PC-9 (cell line): ENCODE measurements around the gene PLIN5. TPM values are rescaled to one million over a fixed set of nuclear protein-coding genes. Genes with fewer than 3 reads are reported as not detected.
A peak's percentile ranks its signal among the peaks of the same experiment; 100 is the strongest.

Source experiments
- BruUV-seq: library from RNA; stranded (reverse); fragments of 400-500 nt; replicated peaks from 2 replicates; lab custom pipeline; 2021; lab: Mats Ljungman, UMichigan
- CTCF ChIA-PET: fragments of 300-600 bp; sonication (Branson Sonifier 250); formaldehyde crosslinking; loops from one replicate; lab custom pipeline; 2022; ENCODE audit warnings: antibody characterized with exemption; lab: Charles Lee
- POLR2A ChIA-PET: fragments of 300-600 bp; sonication (Branson Sonifier 250); formaldehyde crosslinking; loops from one replicate; lab custom pipeline; 2022; ENCODE audit warnings: antibody characterized with exemption; ENCODE audit not compliant: unreplicated experiment; lab: Charles Lee
- DNase-seq, 2 experiments: peaks; one replicate each; pipeline versions ENCODE4 v3.0.0 to v3.0.0-alpha.2; 2015 to 2022; ENCODE audit warnings: mixed read lengths in 1 of 2
- H2AFZ ChIP-seq: fragments of 200-600 bp; sonication (generic); 2 replicates; pipeline ENCODE4 v1.8.1; 2017; ENCODE audit warnings: antibody characterized with exemption
- H3F3A ChIP-seq: fragments of 200-600 bp; sonication (generic); 2 replicates; pipeline ENCODE4 v1.8.1; 2017; ENCODE audit warnings: antibody characterized with exemption, mild to moderate bottlenecking, low read depth; ENCODE audit not compliant: insufficient read depth
- H3K27ac ChIP-seq: fragments of 200-600 bp; sonication (generic); 2 replicates; pipeline ENCODE4 v1.6.1; 2016; ENCODE audit warnings: mixed run types
- H3K27me3 ChIP-seq: fragments of 200-600 bp; sonication (generic); 2 replicates; pipeline ENCODE4 v1.6.1; 2016; ENCODE audit warnings: low read depth, mixed run types; ENCODE audit not compliant: insufficient read depth
- H3K36me3 ChIP-seq: fragments of 200-600 bp; sonication (generic); 2 replicates; pipeline ENCODE4 v1.6.1; 2016; ENCODE audit warnings: low read depth, mixed run types
- H3K4me1 ChIP-seq: fragments of 200-600 bp; sonication (generic); replicated peaks from 2 replicates; pipeline ENCODE4 v1.6.1; 2016; ENCODE audit warnings: mixed run types; ENCODE audit not compliant: insufficient read depth
- H3K4me2 ChIP-seq: fragments of 200-600 bp; sonication (generic); 2 replicates; pipeline ENCODE4 v1.6.1; 2017; ENCODE audit warnings: mixed run types
- H3K4me3 ChIP-seq: fragments of 200-600 bp; sonication (generic); 2 replicates; pipeline ENCODE4 v1.6.1; 2016; ENCODE audit warnings: mixed run types
- H3K79me2 ChIP-seq: fragments of 200-600 bp; sonication (generic); 2 replicates; pipeline ENCODE4 v1.6.1; 2017; ENCODE audit warnings: low read depth, mixed run types
- H3K9me2 ChIP-seq: fragments of 200-600 bp; sonication (generic); 2 replicates; pipeline ENCODE4 v1.8.1; 2017; ENCODE audit warnings: mild to moderate bottlenecking; ENCODE audit not compliant: insufficient read depth
- H3K9me3 ChIP-seq: fragments of 200-600 bp; sonication (generic); 2 replicates; pipeline ENCODE4 v1.8.1; 2016; ENCODE audit warnings: low read depth; ENCODE audit not compliant: insufficient read depth
- H4K20me1 ChIP-seq: fragments of 200-600 bp; sonication (generic); 2 replicates; pipeline ENCODE4 v1.8.1; 2017; ENCODE audit not compliant: insufficient read depth
- CTCF ChIP-seq: fragments of 200-600 bp; sonication (generic); conservative IDR thresholded peaks from 2 replicates; pipeline ENCODE4 v1.6.1; 2017; ENCODE audit warnings: mixed run types, antibody characterized with exemption, mild to moderate bottlenecking, moderate library complexity
- EZH2 ChIP-seq: fragments of 200-600 bp; sonication (generic); IDR thresholded peaks from 2 replicates; pipeline ENCODE4 v1.8.0; 2017; ENCODE audit warnings: antibody characterized with exemption, low read depth
- intact Hi-C: fragments of 100-400 bp; cut with micrococcal nuclease; formaldehyde crosslinking; loops from one replicate; pipeline ENCODE4 v1.10.0; 2022; ENCODE audit not compliant: unreplicated experiment
- total RNA-seq: library from RNA; stranded (reverse); gene quantifications from 2 replicates; pipeline ENCODE4 v1.2.3, GENCODE V29; 2021

PLIN5 gene
- total RNA-seq, 1 experiment from 2014 or later = 4.4 TPM

- Histone ChIP-seq H4K20me1 (no peaks in the 10 kb centered on the region), H3K27ac (peak within 1 kb of the TSS; percentile 55), H3K9me2 (no peaks in the 10 kb centered on the region), H3K4me2 (peak within 1 kb of the TSS; percentile 78), H3K79me2 (no peaks in the 10 kb centered on the region), H3F3A (peaks cover 8% of the 10 kb centered on the region; the same call in 1 of the 2 replicates), H3K9me3 (no peaks in the 10 kb centered on the region), H3K36me3 (no peaks in the 10 kb centered on the region), H3K27me3 (no peaks in the 10 kb centered on the region), H3K4me3 (peak within 1 kb of the TSS; percentile 57), H2AFZ (peak within 1 kb of the TSS; percentile 69), H3K4me1 (peaks cover 16% of the 10 kb centered on the region)
- TF ChIP-seq EZH2 (no peak), CTCF (no peak)
- BruUV-seq = TSS peak; percentile 85
- intact Hi-C loops = no loop called here
- ChIA-PET CTCF (interaction anchor here (0.6 to 0.7 kb wide), 2 partner anchors 12 to 265 kb away, joined by 3 to 4 read pairs; no protein-coding TSS in a partner anchor), POLR2A (interaction anchor here (0.7 kb wide), 1 partner anchor 57 kb away, joined by 5 read pairs; no protein-coding TSS in a partner anchor)
- DNase-seq = peak; percentile 70 to 83
Measured at GRCh38 chr19:4539693-4540581, 4.9 kb upstream of the PLIN5 start, which contains the start of gene LRG1. Gene LRG1, minus strand, starts transcription at chr19:4540036. Its CDS starts 23 bp downstream, at chr19:4540013.

- no peak for DNase-seq
- CTCF ChIA-PET = interaction anchor here (0.6 kb wide), 1 partner anchor 266 kb away, joined by 4 read pairs; no protein-coding TSS in a partner anchor
- peak overlapping the region; percentile 78 for H3K4me2 ChIP-seq
- POLR2A ChIA-PET = interaction anchor here (0.6 kb wide), 1 partner anchor 11 kb away, joined by 3 read pairs; no protein-coding TSS in a partner anchor
- no peaks in the 10 kb centered on the region for H3K79me2 ChIP-seq
- no peaks in the 10 kb centered on the region for H4K20me1 ChIP-seq
- H3K9me3 ChIP-seq = no peaks in the 10 kb centered on the region
- H3K4me1 ChIP-seq = peaks cover 16% of the 10 kb centered on the region
- no peaks in the 10 kb centered on the region for H3K36me3 ChIP-seq
- peak overlapping the region; percentile 57 for H3K4me3 ChIP-seq
- TF ChIP-seq CTCF (no peak), EZH2 (no peak)
- TSS peak; percentile 70 for BruUV-seq
- peak overlapping the region; percentile 55; the same call in 1 of the 2 replicates for H3K27ac ChIP-seq
- H2AFZ ChIP-seq = peak overlapping the region; percentile 69; the same call in 1 of the 2 replicates
- H3K27me3 ChIP-seq = no peaks in the 10 kb centered on the region
- H3F3A ChIP-seq = peaks cover 8% of the 10 kb centered on the region; the same call in 1 of the 2 replicates
- intact Hi-C loops = no loop called here
- H3K9me2 ChIP-seq = no peaks in the 10 kb centered on the region
Measured at GRCh38 chr19:4539169-4539692, 4.2 kb upstream of the PLIN5 start.

- no peak overlapping the region for H3K4me3 ChIP-seq
- no peak for DNase-seq
- no peak overlapping the region for H3K27ac ChIP-seq
- no peak overlapping the region for H2AFZ ChIP-seq
- H3K27me3 ChIP-seq = no peaks in the 10 kb centered on the region
- no peak for TF ChIP-seq EZH2
- H3K4me1 ChIP-seq = peaks cover 16% of the 10 kb centered on the region
- H4K20me1 ChIP-seq = no peaks in the 10 kb centered on the region
- H3K9me2 ChIP-seq = no peaks in the 10 kb centered on the region
- no peaks in the 10 kb centered on the region for H3K79me2 ChIP-seq
- H3K9me3 ChIP-seq = no peaks in the 10 kb centered on the region
- peaks cover 8% of the 10 kb centered on the region; the same call in 1 of the 2 replicates for H3F3A ChIP-seq
- CTCF ChIA-PET = no interaction called here
- intact Hi-C loops = no loop called here
- POLR2A ChIA-PET = interaction anchor here (0.6 to 0.7 kb wide), 2 partner anchors 10 to 17 kb away, joined by 3 read pairs; no protein-coding TSS in a partner anchor
- no peaks in the 10 kb centered on the region for H3K36me3 ChIP-seq
- no peak overlapping the region for H3K4me2 ChIP-seq
- BruUV-seq = no TSS peak
Measured at GRCh38 chr19:4538601-4538954, 3.6 kb upstream of the PLIN5 start.
